ENCODE results near the gene RAB20. TPM values are rescaled to one million over a fixed set of nuclear protein-coding genes. Genes with fewer than 3 reads are reported as not detected.

Gene RAB20
- total RNA-seq, 1 experiment from 2014 or later: 7.9 TPM

GRCh38 chr13:110541526-110541920, 20.0 kb downstream of the RAB20 start:
- Histone ChIP-seq H3K4me3 (ENCODE audit: low read depth in 2 of 2, low read length in 2 of 2) (no peak overlapping the region), H3K27me3 (ENCODE audit: control insufficient read depth, insufficient read depth, low read length) (no peaks in the 10 kb centered on the region), H3K27ac (ENCODE audit: low read length) (no peak overlapping the region), H3K4me1 (ENCODE audit: control insufficient read depth, insufficient read depth, low read length) (peaks cover 7% of the 10 kb centered on the region), H3K9me3 (ENCODE audit: control insufficient read depth, insufficient read depth, low read depth, low read length) (no peaks in the 10 kb centered on the region), H3K36me3 (ENCODE audit: control insufficient read depth, insufficient read depth, low read length) (no peaks in the 10 kb centered on the region)
- in situ Hi-C loops (cut with HindIII; ENCODE audit: low pct_unique_long_range_greater_than_20kb, low sequenced_read_pairs) (no loop called here), intact Hi-C loops (cut with micrococcal nuclease; ENCODE audit: unreplicated experiment) (no loop called here)
- no TSS peak for BruUV-seq (replicated peaks)
- DNase-seq (ENCODE audit: low read depth, low spot score) (no peak), ATAC-seq (no peak)
- no peak for TF ChIP-seq REST (IDR thresholded peaks at IDR 0.05; ENCODE audit: insufficient read depth in 1 of 2, low read depth in 2 of 2, low read length in 1 of 2)
- TF ChIP-seq POLR2AphosphoS5 (IDR thresholded peaks at IDR 0.05; ENCODE audit: low read depth, low read length): no peak
- no peak for TF ChIP-seq SIN3A (IDR thresholded peaks at IDR 0.05; ENCODE audit: borderline replicate concordance, insufficient read depth, low read depth, low read length)
- TF ChIP-seq CTCF (IDR thresholded peaks at IDR 0.05): no peak
- no peak for TF ChIP-seq TCF7L2 (IDR thresholded peaks at IDR 0.05; ENCODE audit: low read depth, low read length)
- ChIA-PET CTCF (no interaction called here), POLR2A (no interaction called here)

GRCh38 chr13:110540871-110541525, 20.5 kb downstream of the RAB20 start:
- CTCF ChIA-PET: no interaction called here
- POLR2A ChIA-PET: no interaction called here
- TF ChIP-seq SIN3A (IDR thresholded peaks at IDR 0.05; ENCODE audit: borderline replicate concordance, insufficient read depth, low read depth, low read length) (no peak), REST (IDR thresholded peaks at IDR 0.05; ENCODE audit: insufficient read depth in 1 of 2, low read depth in 2 of 2, low read length in 1 of 2) (no peak), TCF7L2 (IDR thresholded peaks at IDR 0.05; ENCODE audit: low read depth, low read length) (no peak), POLR2AphosphoS5 (IDR thresholded peaks at IDR 0.05; ENCODE audit: low read depth, low read length) (no peak), CTCF (IDR thresholded peaks at IDR 0.05) (no peak)

More at GRCh38 chr13:110540871-110541525, 20.5 kb downstream of the RAB20 start:
- H3K4me1 ChIP-seq (ENCODE audit: control insufficient read depth, insufficient read depth, low read length): peaks cover 4% of the 10 kb centered on the region
- no peaks in the 10 kb centered on the region for H3K27me3 ChIP-seq (ENCODE audit: control insufficient read depth, insufficient read depth, low read length)
- BruUV-seq (replicated peaks): no TSS peak
- ATAC-seq (no peak), DNase-seq (ENCODE audit: low read depth, low spot score) (no peak)
- no peak overlapping the region for H3K4me3 ChIP-seq (ENCODE audit: low read depth in 2 of 2, low read length in 2 of 2)
- no peak overlapping the region for H3K27ac ChIP-seq (ENCODE audit: low read length)
- in situ Hi-C loops (cut with HindIII; ENCODE audit: low pct_unique_long_range_greater_than_20kb, low sequenced_read_pairs) (no loop called here), intact Hi-C loops (cut with micrococcal nuclease; ENCODE audit: unreplicated experiment) (no loop called here)
- H3K36me3 ChIP-seq (ENCODE audit: control insufficient read depth, insufficient read depth, low read length): no peaks in the 10 kb centered on the region
- no peaks in the 10 kb centered on the region for H3K9me3 ChIP-seq (ENCODE audit: control insufficient read depth, insufficient read depth, low read depth, low read length)
